Psoas muscle (tissue), 8 donors: ENCODE results near the gene OPN4. TPM values are rescaled to one million over a fixed set of nuclear protein-coding genes. Genes with fewer than 3 reads are reported as not detected.

Experiments used
- ATAC-seq, 4 donors: fragments of 200-7000 bp; cut with Tn5 transposase; one replicate each; pipeline ENCODE4 v1.9.1; 2020; ENCODE audit warnings: moderate library complexity in 3 of 4, mild to moderate bottlenecking in 2 of 4
- DNase-seq, 2 donors: peaks; one replicate each; pipeline ENCODE4 v3.0.0-alpha.2; 2020
- H3K27ac ChIP-seq: fragments of 200-600 bp; one replicate; pipeline ENCODE4 v1.8.0; 2022
- H3K27me3 ChIP-seq, 3 donors: fragments of 200-600 bp in 1 of 3; one replicate each; pipeline versions ENCODE4 v1.6.1 to v1.8.0; 2013 to 2022; ENCODE audit warnings: low read length in 2 of 3, mild to moderate bottlenecking in 2 of 3, moderate library complexity in 1 of 3; ENCODE audit not compliant: insufficient read depth in 3 of 3
- H3K36me3 ChIP-seq, 2 donors: fragments of 200-600 bp in 1 of 2; one replicate each; pipeline versions ENCODE4 v1.6.1 to v1.8.0; 2013 to 2022; ENCODE audit warnings: low read depth in 1 of 2, mild to moderate bottlenecking in 1 of 2, moderate library complexity in 1 of 2; ENCODE audit not compliant: insufficient read depth in 1 of 2
- H3K4me1 ChIP-seq: fragments of 200-600 bp; one replicate; pipeline ENCODE4 v1.8.0; 2022
- H3K4me3 ChIP-seq: fragments of 200-600 bp; one replicate; pipeline ENCODE4 v1.8.0; 2022; ENCODE audit warnings: mild to moderate bottlenecking
- H3K9me3 ChIP-seq: fragments of 200-600 bp; one replicate; pipeline ENCODE4 v1.8.0; 2022
- WGBS, 3 donors: extraction: QIAGEN DNeasy Blood & Tissue Kit; methylation state at CpG; one replicate each; pipeline versions ENCODE4 v1.1.6 to v1.1.7; 2013; 5-methylcytosine and 5-hydroxymethylcytosine counted together
- intact Hi-C, 2 donors: fragments of 100-400 bp; cut with DNase I; formaldehyde crosslinking; loops; one replicate each; pipeline versions ENCODE4 v1.11.0 to v1.14.2; 2022
- polyA plus RNA-seq, 3 donors: library from polyadenylated mRNA; stranded (reverse); fragments of 200-250 nt; gene quantifications; one replicate each; pipeline ENCODE4 v1.2.3, GENCODE V29; 2013
- total RNA-seq, 4 donors: library from RNA; stranded (reverse); fragmentation: NEBNext Ultra II Directional in 2 of 4; extraction: Animal tissue kit (Norgen Biotek cat#: 25700) in 2 of 4; gene quantifications; one replicate each; pipeline versions ENCODE4 v1.2.1 to v1.2.4, GENCODE V29; 2021 to 2023
- TF ChIP-seq, protein P1 (sequence below): fragments of 200-600 bp; IDR thresholded peaks from one replicate; pipeline ENCODE4 v1.8.0; 2022; ENCODE audit warnings: antibody characterized with exemption
- donor health status: healthy with polysubstance abuse.
- donor health status: DM: no; HTN: no; CAD: no; lungs with moderate emphysema.
- donor health status: Bipolar disorder and iron deficiency.
- donor health status: healthy.
- donor health status: DM: yes; HTN: yes; CAD: no.
- donor health status: DM: no; HTN: no; CAD: no.
- donor health status: DM: no; HTN: no; CAD: no.
- donor health status: DM: yes; HTN: yes; CAD: no.

OPN4 gene
- total and polyA plus RNA-seq, 7 donors: 0.12 to 0.49 (median 0.23) TPM

- peaks cover 61% of the 10 kb centered on the region for H3K4me1 ChIP-seq
- H3K4me3 ChIP-seq: peak overlapping the region; percentile 69
- H3K9me3 ChIP-seq: no peaks in the 10 kb centered on the region
- no peaks in the 10 kb centered on the region for H3K27me3 ChIP-seq
- DNase-seq (peak in 1 of 2 donors; percentile 20), ATAC-seq (no peak)
- intact Hi-C loops: no loop called here
- TF ChIP-seq, protein P1, sequence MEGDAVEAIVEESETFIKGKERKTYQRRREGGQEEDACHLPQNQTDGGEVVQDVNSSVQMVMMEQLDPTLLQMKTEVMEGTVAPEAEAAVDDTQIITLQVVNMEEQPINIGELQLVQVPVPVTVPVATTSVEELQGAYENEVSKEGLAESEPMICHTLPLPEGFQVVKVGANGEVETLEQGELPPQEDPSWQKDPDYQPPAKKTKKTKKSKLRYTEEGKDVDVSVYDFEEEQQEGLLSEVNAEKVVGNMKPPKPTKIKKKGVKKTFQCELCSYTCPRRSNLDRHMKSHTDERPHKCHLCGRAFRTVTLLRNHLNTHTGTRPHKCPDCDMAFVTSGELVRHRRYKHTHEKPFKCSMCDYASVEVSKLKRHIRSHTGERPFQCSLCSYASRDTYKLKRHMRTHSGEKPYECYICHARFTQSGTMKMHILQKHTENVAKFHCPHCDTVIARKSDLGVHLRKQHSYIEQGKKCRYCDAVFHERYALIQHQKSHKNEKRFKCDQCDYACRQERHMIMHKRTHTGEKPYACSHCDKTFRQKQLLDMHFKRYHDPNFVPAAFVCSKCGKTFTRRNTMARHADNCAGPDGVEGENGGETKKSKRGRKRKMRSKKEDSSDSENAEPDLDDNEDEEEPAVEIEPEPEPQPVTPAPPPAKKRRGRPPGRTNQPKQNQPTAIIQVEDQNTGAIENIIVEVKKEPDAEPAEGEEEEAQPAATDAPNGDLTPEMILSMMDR: no peak
- H3K27ac ChIP-seq: peak overlapping the region; percentile 92
- H3K36me3 ChIP-seq: no peaks in the 10 kb centered on the region
- 75 to 87% (median 82%) methylated on average over 7 of the region's 7 CpGs for WGBS, 3 donors
Observed at GRCh38 chr10:86666538-86666937, 12.2 kb downstream of the OPN4 start.

DNA sequence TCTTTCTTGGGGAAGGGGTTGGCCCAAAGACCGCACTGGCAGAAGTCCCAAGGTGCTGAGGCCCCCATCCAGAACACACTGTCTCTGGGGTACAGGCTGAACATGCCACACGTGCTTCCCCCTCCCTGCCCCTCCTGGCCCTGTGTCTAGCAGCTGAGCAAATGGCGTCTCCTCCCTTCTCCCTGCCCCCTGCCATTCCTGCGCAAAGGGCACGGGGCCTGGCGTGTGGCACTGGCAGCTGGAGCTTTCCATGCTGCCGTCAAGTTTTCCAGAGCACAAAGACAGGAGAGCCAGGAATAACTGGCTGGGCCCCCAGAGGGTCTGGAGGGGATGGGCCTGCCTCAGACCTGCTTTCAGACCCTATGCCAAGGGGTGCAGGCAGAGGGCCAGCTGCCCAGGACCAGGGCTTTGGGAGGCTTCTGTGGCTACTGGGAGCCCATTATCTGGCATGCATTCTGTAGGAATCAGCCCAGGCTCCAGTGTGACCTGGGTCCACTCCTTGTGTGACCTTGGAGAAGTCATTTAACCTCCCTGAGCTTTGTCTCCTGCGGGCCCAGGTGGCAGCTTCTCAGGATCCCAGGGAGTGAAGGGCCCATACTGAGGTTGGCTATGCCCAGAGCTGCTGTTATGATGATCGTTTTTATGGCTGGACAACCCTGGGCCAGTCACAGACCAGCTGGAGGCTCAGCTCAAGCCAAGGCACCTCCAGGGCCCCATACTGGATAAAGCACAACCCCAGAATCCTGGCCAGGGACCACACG, 13.3 kb downstream of the OPN4 start:
- intact Hi-C loops: no loop called here
- no peaks in the 10 kb centered on the region for H3K27me3 ChIP-seq
- H3K4me1 ChIP-seq: peaks cover 63% of the 10 kb centered on the region
- peak in 3 of 4 donors; percentile 0 to 4 (median 1) for ATAC-seq
- H3K9me3 ChIP-seq: no peaks in the 10 kb centered on the region
- no peaks in the 10 kb centered on the region for H3K36me3 ChIP-seq
- peak overlapping the region; percentile 69 for H3K4me3 ChIP-seq
- peak in 1 of 2 donors; percentile 20 for DNase-seq
- TF ChIP-seq, protein P1: no peak
- peak overlapping the region; percentile 92 for H3K27ac ChIP-seq
- 25 to 36% (median 28%) methylated on average over 10 of the region's 10 CpGs for WGBS, 3 donors

DNA sequence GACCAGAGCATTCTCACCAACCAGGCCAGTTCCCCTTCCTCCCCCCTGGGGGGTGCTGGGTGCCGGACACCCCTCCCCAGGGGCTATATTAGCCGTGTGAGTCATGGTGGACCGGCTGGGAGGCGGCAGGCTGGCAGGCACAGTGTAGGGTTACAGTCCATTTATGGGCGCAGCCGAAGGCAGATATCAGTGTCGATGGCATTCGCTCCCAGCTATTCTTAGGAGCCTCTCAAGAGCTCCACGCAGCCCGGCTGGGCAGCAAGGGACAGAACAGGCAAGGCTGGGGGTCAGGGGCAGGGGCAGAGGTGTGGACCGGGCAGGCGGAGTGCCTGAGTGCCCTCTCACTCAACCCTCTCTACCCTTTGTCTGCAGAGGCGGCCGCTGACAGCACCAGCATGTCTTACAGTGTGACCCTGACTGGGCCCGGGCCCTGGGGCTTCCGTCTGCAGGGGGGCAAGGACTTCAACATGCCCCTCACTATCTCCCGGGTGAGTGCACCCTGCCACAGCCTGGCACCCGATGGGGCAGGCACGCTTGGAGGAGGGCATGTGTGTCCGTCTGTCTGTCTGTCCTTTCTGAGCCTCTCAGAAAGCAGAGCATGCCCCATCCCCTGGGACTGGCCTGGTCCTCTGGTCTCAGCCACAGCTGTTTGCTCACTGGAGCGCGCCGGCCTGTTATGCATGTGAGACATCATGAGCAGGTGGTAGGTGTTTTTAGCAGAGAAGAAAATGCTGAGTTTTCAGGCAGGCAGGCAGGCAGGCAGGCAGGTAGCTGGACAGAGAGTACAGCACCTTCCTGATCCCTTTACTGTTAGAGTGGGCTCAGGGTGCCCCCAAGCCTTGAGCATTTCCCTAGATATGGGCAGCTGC, 14.2 kb downstream of the OPN4 start, which contains the start of gene LDB3:
Gene LDB3 (plus strand): TSS at position 215 of the 869 bp plus-strand sequence. CDS start 181 bp downstream, at position 396.
- DNase-seq: peak; percentile 78 to 93
- 16 to 33% (median 21%) methylated on average over 22 to 23 of the region's 23 CpGs for WGBS, 3 donors
- H3K36me3 ChIP-seq: no peaks in the 10 kb centered on the region
- H3K4me3 ChIP-seq: peak within 1 kb of the TSS; percentile 69
- intact Hi-C loops: no loop called here
- H3K4me1 ChIP-seq: peaks cover 63% of the 10 kb centered on the region
- H3K27me3 ChIP-seq: no peaks in the 10 kb centered on the region
- no peaks in the 10 kb centered on the region for H3K9me3 ChIP-seq
- peak; percentile 64 to 71 (median 68) for ATAC-seq
- H3K27ac ChIP-seq: peak within 1 kb of the TSS; percentile 92
- TF ChIP-seq, protein P1: no peak

- Histone ChIP-seq H3K36me3 (no peaks in the 10 kb centered on the region), H3K27ac (peak overlapping the region; percentile 92), H3K27me3 (no peaks in the 10 kb centered on the region), H3K9me3 (no peaks in the 10 kb centered on the region), H3K4me1 (peaks cover 61% of the 10 kb centered on the region), H3K4me3 (peak overlapping the region; percentile 69)
- TF ChIP-seq, protein P1: peak; percentile 20
- ATAC-seq (peak; percentile 45 to 62 (median 54)), DNase-seq (peak; percentile 61 to 90)
- intact Hi-C loops: no loop called here
- whole genome bisulfite sequencing, 3 donors: 13 to 42% (median 26%) methylated on average over 8 of the region's 8 CpGs
Observed at GRCh38 chr10:86670290-86670811, 16.0 kb downstream of the OPN4 start.
